Mesodermal cell (in vitro differentiated cells): ENCODE data around the gene SLC9A3.
A peak's percentile ranks its signal among the peaks of the same experiment; 100 is the strongest.
"Not testable (repeated sequence)": the region's sequence is repeated elsewhere in the genome, so short reads cannot be mapped to it uniquely, and the experiment has no call there.

Source experiments
- H3K27ac ChIP-seq: 2 replicates; pipeline ENCODE4 v1.7.0; 2013; ENCODE audit warnings: mild to moderate bottlenecking, low read depth, low read length, moderate library complexity; ENCODE audit not compliant: severe bottlenecking
- H3K36me3 ChIP-seq: 2 replicates; pipeline ENCODE4 v1.7.1; 2013; ENCODE audit warnings: mild to moderate bottlenecking, low read length, moderate library complexity; ENCODE audit not compliant: control insufficient read depth, insufficient read depth
- H3K4me1 ChIP-seq: one replicate; pipeline ENCODE4 v1.7.1; 2013; ENCODE audit warnings: mild to moderate bottlenecking, low read length; ENCODE audit not compliant: insufficient read depth, control insufficient read depth, poor library complexity, severe bottlenecking
- H3K4me3 ChIP-seq: 2 replicates; pipeline ENCODE4 v1.7.0; 2013; ENCODE audit warnings: low read length, control low read depth, mild to moderate bottlenecking; ENCODE audit not compliant: insufficient read depth, poor library complexity, severe bottlenecking; ENCODE audit errors: extremely low read depth
- H3K9me3 ChIP-seq: 2 replicates; pipeline ENCODE4 v1.7.1; 2013; ENCODE audit warnings: mild to moderate bottlenecking, low read length, moderate library complexity; ENCODE audit not compliant: control insufficient read depth
- WGBS, 2 experiments: methylation state at CpG; one replicate each; pipeline ENCODE4 v1.1.5; 2013; ENCODE audit warnings: missing lambda C conversion rate in 2 of 2; ENCODE audit not compliant: insufficient coverage in 2 of 2; 5-methylcytosine and 5-hydroxymethylcytosine counted together

Gene SLC9A3

DNA sequence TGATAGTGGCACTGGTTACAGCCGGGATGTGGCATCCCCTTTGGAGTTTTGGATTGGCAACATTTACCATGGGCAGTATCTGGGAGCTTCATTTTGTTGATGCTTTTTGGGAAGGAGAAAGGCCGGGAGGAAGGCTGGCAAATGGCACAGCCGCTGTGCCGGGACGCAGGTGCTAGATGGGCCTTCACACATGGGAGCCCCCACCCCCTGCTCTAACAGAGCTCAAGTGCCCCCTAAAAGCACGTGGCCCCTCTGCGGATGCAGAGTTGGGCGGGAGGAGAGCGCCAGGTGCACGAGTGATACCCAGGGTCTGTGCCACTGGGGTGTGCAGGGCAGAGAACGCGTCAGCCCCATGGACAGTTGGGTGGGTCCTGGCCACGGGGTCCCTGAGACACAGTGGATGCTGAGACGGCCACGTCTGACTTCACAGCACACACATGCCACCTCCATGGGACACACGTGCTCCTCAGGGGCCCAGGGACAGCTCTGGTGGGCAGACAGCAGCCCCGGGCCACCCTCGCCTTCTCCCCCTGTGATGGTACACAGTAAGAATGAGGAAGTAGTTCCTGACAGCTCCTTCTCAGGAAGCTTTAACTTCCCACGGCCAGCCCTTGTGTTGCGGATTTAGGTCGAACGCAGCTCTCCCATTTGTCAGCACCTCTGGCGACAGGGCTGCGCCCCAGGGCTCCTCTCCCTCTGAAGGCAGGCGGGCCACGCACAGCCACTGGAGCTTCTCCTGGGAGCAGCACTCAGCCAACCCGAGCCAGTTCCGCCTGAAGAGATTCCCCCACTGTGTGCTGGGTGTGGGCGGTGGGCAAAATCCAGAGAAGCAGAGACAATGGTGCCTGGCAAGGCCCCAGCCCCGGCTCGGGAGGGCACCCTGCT lies 10.8 kb downstream of the SLC9A3 start:
- Histone ChIP-seq H3K36me3 (no peaks in the 10 kb centered on the region), H3K4me3 (no peak overlapping the region), H3K9me3 (no peaks in the 10 kb centered on the region), H3K4me1 (no peaks in the 10 kb centered on the region), H3K27ac (no peak overlapping the region)
- WGBS, 2 experiments = 82 to 90% methylated on average over 19 to 27 of the region's 31 CpGs

DNA sequence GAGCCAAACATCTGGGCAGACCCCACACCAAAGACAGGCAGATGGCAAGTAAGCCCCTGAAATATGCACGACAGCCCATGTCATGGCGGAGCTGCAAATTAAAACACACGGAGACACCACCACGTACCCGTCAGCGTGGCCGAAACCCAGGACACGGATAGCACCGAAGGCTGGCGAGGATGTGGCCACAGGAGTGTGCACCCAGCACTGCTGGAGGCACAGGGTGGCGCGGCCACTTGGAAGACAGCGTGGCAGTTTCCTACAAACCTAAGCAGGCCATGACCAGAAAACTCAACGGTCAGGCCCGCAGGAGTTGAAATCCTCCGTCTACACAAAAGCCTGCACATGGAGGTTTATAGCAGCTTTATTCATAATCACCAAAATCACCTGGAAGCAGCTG lies 12.8 kb downstream of the SLC9A3 start:
- no peaks in the 10 kb centered on the region for H3K36me3 ChIP-seq
- H3K9me3 ChIP-seq = no peaks in the 10 kb centered on the region
- no peak overlapping the region for H3K27ac ChIP-seq
- no peaks in the 10 kb centered on the region for H3K4me1 ChIP-seq
- H3K4me3 ChIP-seq = no peak overlapping the region
- 90 to 93% methylated on average over 16 of the region's 16 CpGs for WGBS, 2 experiments

DNA sequence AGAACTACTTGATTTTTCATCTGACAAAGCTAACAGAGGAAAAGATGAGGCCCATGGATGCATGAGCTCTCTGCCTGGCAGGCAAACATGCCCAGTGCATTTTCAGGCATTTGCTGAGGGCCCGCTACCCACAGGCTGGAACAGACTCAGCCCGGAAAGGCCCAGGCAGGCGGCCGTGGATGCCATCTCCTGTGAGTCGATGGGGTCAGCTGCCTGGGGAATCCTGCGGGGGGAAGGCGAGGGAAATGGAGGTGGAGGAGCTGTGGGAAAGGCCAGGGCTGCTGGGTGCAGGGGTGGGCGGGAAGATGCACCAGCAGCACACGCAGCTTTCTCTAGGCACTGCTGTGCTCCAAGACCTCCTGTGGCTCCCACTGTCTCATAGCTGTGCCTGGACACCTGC lies 13.7 kb downstream of the SLC9A3 start:
- no peak overlapping the region for H3K27ac ChIP-seq
- H3K36me3 ChIP-seq = no peaks in the 10 kb centered on the region
- WGBS, 2 experiments = 70 to 91% methylated on average over 9 of the region's 9 CpGs
- no peak overlapping the region for H3K4me3 ChIP-seq
- H3K4me1 ChIP-seq = no peaks in the 10 kb centered on the region
- H3K9me3 ChIP-seq = no peaks in the 10 kb centered on the region

DNA sequence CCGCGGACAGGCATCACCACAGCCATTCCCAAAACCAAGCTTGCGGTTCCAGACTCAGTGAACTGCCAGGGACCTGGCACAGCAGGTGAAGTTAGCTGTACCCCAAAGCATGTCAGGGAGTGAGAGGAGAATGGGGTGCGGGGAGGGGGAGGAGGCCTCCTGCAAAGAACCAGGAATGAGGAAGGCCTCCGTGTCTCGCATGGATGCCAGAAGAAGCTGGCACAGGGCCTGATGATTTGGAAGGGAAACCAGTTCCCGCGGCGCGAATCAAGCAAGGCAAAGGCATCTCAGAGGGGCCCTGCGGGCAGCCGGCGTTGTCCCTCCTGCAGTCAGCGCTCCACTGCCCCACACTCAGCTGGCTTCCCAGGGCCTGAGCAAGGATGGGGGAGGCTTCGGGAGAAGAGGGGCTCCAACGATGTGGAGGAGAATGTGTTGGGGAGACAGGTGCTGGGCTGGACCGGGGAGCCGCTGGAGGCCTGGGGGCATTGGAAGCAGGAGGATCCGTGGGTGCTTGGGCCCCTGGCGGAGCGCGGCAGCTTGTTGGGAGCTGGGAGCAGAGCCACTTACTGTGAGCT lies 14.6 kb downstream of the SLC9A3 start:
- Histone ChIP-seq H3K9me3 (no peaks in the 10 kb centered on the region), H3K27ac (no peak overlapping the region), H3K4me1 (no peaks in the 10 kb centered on the region), H3K36me3 (no peaks in the 10 kb centered on the region), H3K4me3 (no peak overlapping the region)
- 95% methylated on average over 19 to 21 of the region's 22 CpGs for WGBS, 2 experiments

DNA sequence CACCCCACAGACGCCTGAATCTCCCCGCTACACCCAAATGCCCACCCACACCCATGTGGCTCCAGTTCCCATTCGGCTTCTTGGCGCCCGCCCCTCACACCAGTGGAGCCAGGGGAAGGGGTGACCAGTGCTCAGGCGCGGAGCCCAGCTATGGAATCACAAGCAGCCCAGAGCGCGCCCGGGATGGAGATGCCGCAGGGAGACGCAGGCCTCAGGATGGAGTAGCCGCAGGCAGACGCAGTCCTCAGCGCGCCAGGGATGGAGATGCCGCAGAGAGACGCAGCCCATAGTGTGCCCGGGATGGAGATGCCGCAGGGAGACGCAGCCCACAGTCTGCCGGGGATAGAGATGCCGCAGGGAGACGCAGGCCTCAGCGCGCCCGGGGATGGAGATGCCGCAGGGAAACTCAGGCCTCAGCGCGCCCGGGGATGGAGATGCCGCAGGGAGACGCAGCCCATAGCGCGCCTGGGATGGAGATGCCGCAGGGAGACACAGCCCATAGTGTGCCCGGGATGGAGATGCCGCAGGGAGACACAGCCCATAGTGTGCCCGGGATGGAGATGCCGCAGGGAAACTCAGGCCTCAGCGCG lies 16.2 kb downstream of the SLC9A3 start:
- H3K4me3 ChIP-seq, H3K27ac ChIP-seq, H3K9me3 ChIP-seq, H3K4me1 ChIP-seq, H3K36me3 ChIP-seq: not testable (repeated sequence)
- WGBS, 2 experiments = 96 to 98% methylated on average over 33 to 42 of the region's 42 CpGs

DNA sequence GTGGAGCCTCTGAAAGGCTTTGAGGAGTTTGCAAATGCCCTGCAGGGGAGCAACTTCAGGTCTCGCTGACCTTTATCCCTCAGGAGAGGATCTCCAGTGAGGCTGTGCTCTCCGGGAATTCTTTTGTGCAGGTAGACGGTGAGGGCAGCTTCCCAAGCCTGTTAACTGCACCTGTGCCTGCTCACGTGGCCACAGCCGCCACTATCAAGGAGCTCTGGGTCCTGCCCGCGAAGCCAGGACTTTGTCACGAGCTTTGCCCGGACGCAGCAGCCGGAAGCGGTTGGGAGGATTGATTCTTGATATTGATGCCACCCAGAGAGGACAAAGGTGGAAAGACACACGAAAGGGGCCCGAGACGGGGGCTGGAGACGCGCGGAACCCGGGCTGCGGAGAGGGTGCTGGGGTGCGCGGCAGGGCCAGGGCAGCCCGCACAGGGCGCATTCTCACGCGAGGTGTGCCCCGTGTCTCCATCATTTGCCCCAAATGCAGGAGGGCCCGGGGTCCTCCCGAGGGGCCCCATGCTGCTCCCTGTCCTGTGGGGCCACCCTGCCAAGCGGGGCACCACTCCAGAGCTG lies 18.2 kb downstream of the SLC9A3 start:
- 72 to 77% methylated on average over 21 to 28 of the region's 30 CpGs for WGBS, 2 experiments

DNA sequence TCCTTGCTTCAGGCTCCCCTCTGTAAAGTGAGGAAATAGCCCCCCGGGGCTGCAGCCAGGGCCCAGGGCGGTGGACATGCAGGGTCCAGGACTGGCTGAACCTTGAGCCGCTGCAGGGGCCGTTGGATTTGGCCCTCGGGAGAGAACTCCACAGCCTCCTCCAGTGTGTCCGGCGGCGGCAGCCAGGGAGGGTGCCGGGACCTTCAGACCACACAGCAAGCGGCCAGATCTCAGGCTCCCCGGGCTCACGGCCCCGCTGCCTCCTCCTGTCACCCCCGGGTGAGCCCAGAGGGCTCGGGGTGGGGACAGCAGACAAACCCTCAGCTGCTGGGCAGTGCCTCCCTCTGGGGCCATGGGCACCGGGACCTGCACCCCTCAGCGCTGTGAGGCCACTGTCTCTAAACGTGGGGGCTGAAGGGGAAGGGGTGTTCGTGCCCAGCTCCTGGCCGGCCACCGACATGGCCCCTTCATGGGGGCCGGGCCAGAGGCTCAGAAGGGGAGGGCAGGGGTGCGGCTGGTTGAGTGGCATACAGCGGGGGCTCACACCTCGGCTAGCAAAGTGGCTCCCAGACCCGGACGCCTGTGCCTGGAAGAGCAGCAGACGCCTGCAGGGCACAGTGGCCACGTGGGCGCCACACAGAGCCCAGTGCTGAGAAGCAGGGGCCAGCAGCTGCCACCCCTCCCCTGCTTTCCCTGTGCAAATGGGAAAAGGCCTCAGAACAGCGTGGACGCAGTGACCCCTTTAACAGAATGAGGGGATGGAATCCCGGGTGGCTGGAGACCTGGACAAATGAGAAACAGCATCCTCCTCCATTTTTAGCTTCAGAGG lies 19.7 kb downstream of the SLC9A3 start:
- H3K27ac ChIP-seq = no peak overlapping the region
- 74 to 83% methylated on average over 24 to 32 of the region's 33 CpGs for WGBS, 2 experiments
- peaks cover 3% of the 10 kb centered on the region for H3K4me1 ChIP-seq
- H3K36me3 ChIP-seq = no peaks in the 10 kb centered on the region
- H3K9me3 ChIP-seq = no peaks in the 10 kb centered on the region
- no peak overlapping the region for H3K4me3 ChIP-seq

More for the DNA sequence above, 18.2 kb downstream of the SLC9A3 start:
- Histone ChIP-seq H3K9me3 (no peaks in the 10 kb centered on the region), H3K4me3 (no peak overlapping the region), H3K27ac (no peak overlapping the region), H3K4me1 (peaks cover 3% of the 10 kb centered on the region), H3K36me3 (no peaks in the 10 kb centered on the region)

DNA sequence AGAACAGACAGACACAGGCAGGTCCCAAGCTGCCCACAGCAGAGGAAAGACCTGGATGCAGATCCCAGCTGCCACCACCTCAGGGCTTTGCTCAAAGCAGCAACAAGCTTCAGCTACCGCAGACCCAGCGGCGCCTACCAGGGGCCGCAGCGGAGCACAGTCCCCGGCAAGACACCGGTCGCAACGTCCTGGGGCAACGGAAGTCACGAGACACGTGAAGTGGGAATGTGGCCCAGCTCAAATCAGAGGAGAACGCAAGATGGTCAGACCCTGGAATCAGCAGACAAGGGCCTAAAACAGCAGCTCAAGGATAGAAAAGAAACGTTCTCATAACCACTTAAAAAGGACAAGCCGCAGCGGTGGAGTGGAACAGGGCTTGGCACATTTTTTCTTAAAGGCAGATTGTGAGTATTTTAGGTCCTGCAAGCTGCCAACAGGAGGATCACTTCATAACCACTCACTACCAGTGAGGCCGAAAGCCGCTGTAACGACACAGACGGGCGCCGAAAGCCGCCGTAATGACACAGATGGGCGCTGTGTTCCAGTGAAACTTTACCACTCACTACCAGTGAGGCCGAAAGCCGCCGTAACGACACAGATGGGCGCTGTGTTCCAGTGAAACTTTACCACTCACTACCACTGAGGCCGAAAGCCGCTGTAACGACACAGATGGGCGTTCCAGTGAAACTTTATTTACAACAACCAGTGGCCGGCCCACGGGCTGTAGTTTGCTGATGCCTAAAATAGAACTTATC lies 21.7 kb downstream of the SLC9A3 start:
- Histone ChIP-seq H3K9me3 (no peaks in the 10 kb centered on the region), H3K36me3 (no peaks in the 10 kb centered on the region), H3K4me1 (peaks cover 3% of the 10 kb centered on the region), H3K27ac (peak overlapping the region; percentile 13), H3K4me3 (no peak overlapping the region)
- WGBS, 2 experiments = 86 to 88% methylated on average over 33 of the region's 36 CpGs

DNA sequence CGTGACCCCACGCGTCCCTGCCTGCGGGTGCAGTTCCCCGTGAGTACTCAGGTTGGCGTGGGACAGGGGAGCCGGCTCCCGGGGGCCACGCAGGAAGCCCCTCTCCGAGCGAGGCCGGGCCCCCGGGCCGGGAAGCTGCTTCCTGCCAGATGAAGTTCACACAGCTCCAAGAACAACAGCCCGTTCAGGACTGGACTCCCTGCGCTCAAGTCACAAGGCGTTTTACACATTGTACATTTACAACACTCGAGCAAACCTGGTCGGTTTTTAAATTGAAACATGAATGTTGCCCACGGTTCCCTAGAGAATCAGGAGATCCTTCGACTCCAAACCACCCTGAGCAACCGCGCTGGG lies 22.4 kb downstream of the SLC9A3 start:
- H3K4me1 ChIP-seq = peaks cover 3% of the 10 kb centered on the region
- WGBS, 2 experiments = 93 to 94% methylated on average over 20 to 23 of the region's 23 CpGs
- no peaks in the 10 kb centered on the region for H3K36me3 ChIP-seq
- H3K4me3 ChIP-seq = no peak overlapping the region
- H3K9me3 ChIP-seq = no peaks in the 10 kb centered on the region
- no peak overlapping the region for H3K27ac ChIP-seq
